K562 (cell line): ENCODE data around the gene PRRC2A. TPM values are rescaled to one million over a fixed set of nuclear protein-coding genes. Genes with fewer than 3 reads are reported as not detected.
A peak's percentile ranks its signal among the peaks of the same experiment; 100 is the strongest.

Experiments
- ATF3 ChIP-seq, 2 experiments: fragments of 450-650 bp in 1 of 2; sonication (generic) in 1 of 2; formaldehyde crosslinking in 1 of 2; IDR thresholded peaks in 1 of 2; conservative IDR thresholded peaks in 1 of 2; 2 replicates each; pipeline versions ENCODE4 v1.6.1 to v1.8.1; 2016 to 2023; ENCODE audit warnings: mild to moderate bottlenecking in 2 of 2, moderate library complexity in 2 of 2, inconsistent platforms in 1 of 2, missing genetic modification reagents in 1 of 2
- BCL6 ChIP-seq: fragments of 250-450 bp; sonication (Bioruptor Pico); IDR thresholded peaks from 2 replicates; pipeline ENCODE4 v1.4.0; 2020
- CHD1 ChIP-seq: fragments of 200-600 bp; sonication (generic); IDR thresholded peaks from one replicate; pipeline ENCODE4 v1.6.1; 2012; ENCODE audit warnings: mild to moderate bottlenecking, moderate library complexity, low read length, inconsistent platforms
- ELF1 ChIP-seq: fragments of 200-800 bp; sonication (Bioruptor generic); IDR thresholded peaks from 2 replicates; pipeline ENCODE4 v1.6.1; 2016; ENCODE audit warnings: missing genetic modification characterization, missing compliant biosample characterization
- KAT7 ChIP-seq: sonication (generic); formaldehyde crosslinking; IDR thresholded peaks from 2 replicates; pipeline ENCODE4 v1.8.0; 2022; ENCODE audit warnings: missing genetic modification reagents, mild to moderate bottlenecking, borderline replicate concordance
- LCOR ChIP-seq: sonication (generic); formaldehyde crosslinking; IDR thresholded peaks from 2 replicates; pipeline ENCODE4 v1.8.0; 2022; ENCODE audit warnings: mild to moderate bottlenecking, missing genetic modification reagents
- MAFK ChIP-seq: IDR thresholded peaks from 2 replicates; pipeline ENCODE4 v1.6.1; 2011; ENCODE audit warnings: low read length, improper control_type of control experiment
- MEIS2 ChIP-seq: fragments of 450-650 bp; IDR thresholded peaks from 2 replicates; pipeline ENCODE4 v1.6.1; 2014; ENCODE audit warnings: mild to moderate bottlenecking; ENCODE audit not compliant: partially characterized antibody
- PURB ChIP-seq: sonication (generic); formaldehyde crosslinking; IDR thresholded peaks from 2 replicates; pipeline ENCODE4 v1.9.0; 2021; ENCODE audit warnings: low read depth, mild to moderate bottlenecking, missing genetic modification reagents
- ZBED1 ChIP-seq: IDR thresholded peaks from 2 replicates; pipeline ENCODE4 v1.6.1; 2014
- ZNF217 ChIP-seq: sonication (generic); formaldehyde crosslinking; IDR thresholded peaks from 2 replicates; pipeline ENCODE4 v1.8.0; 2022; ENCODE audit warnings: mild to moderate bottlenecking, missing genetic modification reagents
- ZNF583 ChIP-seq: fragments of 250-450 bp; sonication (Bioruptor Pico); IDR thresholded peaks from 2 replicates; pipeline ENCODE4 v1.4.0; 2020
- ZNF589 ChIP-seq: fragments of 200-800 bp; sonication (Bioruptor generic); IDR thresholded peaks from 2 replicates; pipeline ENCODE4 v1.6.1; 2016; ENCODE audit warnings: low read depth, missing genetic modification characterization, missing compliant biosample characterization
- ZNF778 ChIP-seq: fragments of 450-650 bp; formaldehyde crosslinking; IDR thresholded peaks from 2 replicates; pipeline ENCODE4 v1.4.0; 2020; ENCODE audit warnings: mild to moderate bottlenecking, moderate library complexity
- polyA plus RNA-seq, 8 experiments: library from polyadenylated mRNA; depleted of rRNA in 4 of 8; stranded (reverse) in 5 of 8; unstranded in 3 of 8; fragments of >200 nt; fragmentation: Nextera tagmentation in 2 of 8; fragmentation: Illumina TruSeq in 1 of 8; extraction: Ambion mirVana in 2 of 8; extraction: Trizol in 1 of 8; gene quantifications; 2 replicates each; pipeline versions ENCODE4 v1.2.1 to v1.2.3, GENCODE V29; 2011 to 2014; ENCODE audit warnings: inconsistent platforms in 1 of 8, missing spikeins in 1 of 8
- total RNA-seq, 7 experiments: library from RNA; depleted of rRNA in 6 of 7; stranded (reverse); fragments of >200 nt in 6 of 7; fragmentation: Illumina TruSeq in 2 of 7; extraction: Trizol in 2 of 7; gene quantifications; 2 replicates each; pipeline versions ENCODE4 v1.2.1 to v1.2.3, GENCODE V29; 2011 to 2021; ENCODE audit warnings: low replicate concordance in 1 of 7
- TF ChIP-seq, protein P1 (sequence below), 3 experiments: fragments of 200-800 bp in 1 of 3; sonication (Bioruptor generic) in 1 of 3; sonication (generic) in 1 of 3; formaldehyde crosslinking in 1 of 3; IDR thresholded peaks; 2 replicates each; pipeline versions ENCODE4 v1.6.1 to v1.8.0; 2016 to 2022; ENCODE audit warnings: mild to moderate bottlenecking in 2 of 3, missing compliant biosample characterization in 2 of 3, missing genetic modification characterization in 2 of 3, missing genetic modification reagents in 1 of 3
- TF ChIP-seq, protein P2 (sequence below): sonication (generic); formaldehyde crosslinking; IDR thresholded peaks from 2 replicates; pipeline ENCODE4 v1.8.0; 2022; ENCODE audit warnings: mild to moderate bottlenecking, missing genetic modification reagents
- TF ChIP-seq, protein P3 (sequence below): fragments of 250-450 bp; sonication (Bioruptor Pico); IDR thresholded peaks from 2 replicates; pipeline ENCODE4 v1.4.0; 2020

The PRRC2A gene
- total and polyA plus RNA-seq, 9 of the 15 experiments (the other 6 are each of a cell fraction or from before 2014, with no cell fraction given), result 1.0 to 332 (median 63.0) TPM

DNA sequence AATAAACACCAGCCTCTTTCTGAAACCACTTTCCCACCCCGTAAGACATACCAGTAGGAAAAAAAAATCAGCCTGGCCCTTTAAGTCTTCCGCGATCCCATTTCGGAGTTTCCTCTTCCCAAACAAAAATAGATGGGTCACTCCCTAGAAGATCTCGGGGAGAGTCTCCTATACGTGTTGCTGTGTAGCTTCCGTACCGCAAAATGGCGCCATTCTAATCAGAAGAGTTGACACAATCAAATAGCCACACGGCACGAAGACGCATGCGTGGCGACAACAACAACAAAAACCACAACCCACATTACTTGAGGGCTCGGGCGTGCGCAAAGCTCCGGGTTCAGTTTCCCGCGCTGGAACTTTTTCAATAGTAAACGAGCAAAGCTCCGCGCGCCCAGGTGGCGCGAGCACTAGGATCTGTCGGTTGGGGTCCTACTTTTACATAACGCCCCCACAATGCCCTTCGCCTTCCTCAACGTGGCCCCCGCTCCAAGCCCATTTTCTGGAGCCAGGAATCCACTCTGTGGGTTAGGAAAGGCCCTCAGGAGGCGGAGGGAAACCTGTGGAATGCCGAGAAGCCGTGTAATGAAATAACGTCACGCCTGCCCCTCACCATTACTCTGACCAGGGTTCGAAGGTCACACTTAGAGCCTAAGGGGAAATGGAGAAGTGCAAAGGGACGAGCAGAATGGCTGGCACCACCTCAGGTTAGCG is 44.4 kb downstream of the PRRC2A start, which contains the start of gene GPANK1 (continued):
- TF ChIP-seq, protein P1, sequence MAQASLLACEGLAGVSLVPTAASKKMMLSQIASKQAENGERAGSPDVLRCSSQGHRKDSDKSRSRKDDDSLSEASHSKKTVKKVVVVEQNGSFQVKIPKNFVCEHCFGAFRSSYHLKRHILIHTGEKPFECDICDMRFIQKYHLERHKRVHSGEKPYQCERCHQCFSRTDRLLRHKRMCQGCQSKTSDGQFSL (CRISPR knock-in tag; IDR thresholded peaks at IDR 0.05), result 0 out of 2 replicates have a peak, but pooled peaks have one; percentile 53
- TF ChIP-seq, protein P1 (tag; IDR thresholded peaks at IDR 0.05), result no peak
- no peak for TF ChIP-seq ZNF583 (CRISPR knock-in tag)
- TF ChIP-seq ZNF217, result no peak
- peak; percentile 97 for TF ChIP-seq CHD1
- TF ChIP-seq ELF1, result no peak
- TF ChIP-seq KAT7 (CRISPR knock-in tag), result peak; percentile 100
- no peak for TF ChIP-seq ZNF589 (CRISPR knock-in tag)
- TF ChIP-seq MEIS2, result peak; percentile 91
- TF ChIP-seq ATF3 (IDR thresholded peaks at IDR 0.05), result no peak
- TF ChIP-seq ATF3 (CRISPR knock-in tag; conservative IDR thresholded peaks at IDR 0.05), result peak; percentile 91
- TF ChIP-seq, protein P2, sequence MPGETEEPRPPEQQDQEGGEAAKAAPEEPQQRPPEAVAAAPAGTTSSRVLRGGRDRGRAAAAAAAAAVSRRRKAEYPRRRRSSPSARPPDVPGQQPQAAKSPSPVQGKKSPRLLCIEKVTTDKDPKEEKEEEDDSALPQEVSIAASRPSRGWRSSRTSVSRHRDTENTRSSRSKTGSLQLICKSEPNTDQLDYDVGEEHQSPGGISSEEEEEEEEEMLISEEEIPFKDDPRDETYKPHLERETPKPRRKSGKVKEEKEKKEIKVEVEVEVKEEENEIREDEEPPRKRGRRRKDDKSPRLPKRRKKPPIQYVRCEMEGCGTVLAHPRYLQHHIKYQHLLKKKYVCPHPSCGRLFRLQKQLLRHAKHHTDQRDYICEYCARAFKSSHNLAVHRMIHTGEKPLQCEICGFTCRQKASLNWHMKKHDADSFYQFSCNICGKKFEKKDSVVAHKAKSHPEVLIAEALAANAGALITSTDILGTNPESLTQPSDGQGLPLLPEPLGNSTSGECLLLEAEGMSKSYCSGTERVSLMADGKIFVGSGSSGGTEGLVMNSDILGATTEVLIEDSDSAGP (CRISPR knock-in tag), result peak; percentile 87
- peak; percentile 26; the same call in 1 of the 2 replicates for TF ChIP-seq MAFK
- TF ChIP-seq BCL6, result no peak
- TF ChIP-seq ZBED1, result no peak; the same call in 1 of the 2 replicates
- TF ChIP-seq, protein P3, sequence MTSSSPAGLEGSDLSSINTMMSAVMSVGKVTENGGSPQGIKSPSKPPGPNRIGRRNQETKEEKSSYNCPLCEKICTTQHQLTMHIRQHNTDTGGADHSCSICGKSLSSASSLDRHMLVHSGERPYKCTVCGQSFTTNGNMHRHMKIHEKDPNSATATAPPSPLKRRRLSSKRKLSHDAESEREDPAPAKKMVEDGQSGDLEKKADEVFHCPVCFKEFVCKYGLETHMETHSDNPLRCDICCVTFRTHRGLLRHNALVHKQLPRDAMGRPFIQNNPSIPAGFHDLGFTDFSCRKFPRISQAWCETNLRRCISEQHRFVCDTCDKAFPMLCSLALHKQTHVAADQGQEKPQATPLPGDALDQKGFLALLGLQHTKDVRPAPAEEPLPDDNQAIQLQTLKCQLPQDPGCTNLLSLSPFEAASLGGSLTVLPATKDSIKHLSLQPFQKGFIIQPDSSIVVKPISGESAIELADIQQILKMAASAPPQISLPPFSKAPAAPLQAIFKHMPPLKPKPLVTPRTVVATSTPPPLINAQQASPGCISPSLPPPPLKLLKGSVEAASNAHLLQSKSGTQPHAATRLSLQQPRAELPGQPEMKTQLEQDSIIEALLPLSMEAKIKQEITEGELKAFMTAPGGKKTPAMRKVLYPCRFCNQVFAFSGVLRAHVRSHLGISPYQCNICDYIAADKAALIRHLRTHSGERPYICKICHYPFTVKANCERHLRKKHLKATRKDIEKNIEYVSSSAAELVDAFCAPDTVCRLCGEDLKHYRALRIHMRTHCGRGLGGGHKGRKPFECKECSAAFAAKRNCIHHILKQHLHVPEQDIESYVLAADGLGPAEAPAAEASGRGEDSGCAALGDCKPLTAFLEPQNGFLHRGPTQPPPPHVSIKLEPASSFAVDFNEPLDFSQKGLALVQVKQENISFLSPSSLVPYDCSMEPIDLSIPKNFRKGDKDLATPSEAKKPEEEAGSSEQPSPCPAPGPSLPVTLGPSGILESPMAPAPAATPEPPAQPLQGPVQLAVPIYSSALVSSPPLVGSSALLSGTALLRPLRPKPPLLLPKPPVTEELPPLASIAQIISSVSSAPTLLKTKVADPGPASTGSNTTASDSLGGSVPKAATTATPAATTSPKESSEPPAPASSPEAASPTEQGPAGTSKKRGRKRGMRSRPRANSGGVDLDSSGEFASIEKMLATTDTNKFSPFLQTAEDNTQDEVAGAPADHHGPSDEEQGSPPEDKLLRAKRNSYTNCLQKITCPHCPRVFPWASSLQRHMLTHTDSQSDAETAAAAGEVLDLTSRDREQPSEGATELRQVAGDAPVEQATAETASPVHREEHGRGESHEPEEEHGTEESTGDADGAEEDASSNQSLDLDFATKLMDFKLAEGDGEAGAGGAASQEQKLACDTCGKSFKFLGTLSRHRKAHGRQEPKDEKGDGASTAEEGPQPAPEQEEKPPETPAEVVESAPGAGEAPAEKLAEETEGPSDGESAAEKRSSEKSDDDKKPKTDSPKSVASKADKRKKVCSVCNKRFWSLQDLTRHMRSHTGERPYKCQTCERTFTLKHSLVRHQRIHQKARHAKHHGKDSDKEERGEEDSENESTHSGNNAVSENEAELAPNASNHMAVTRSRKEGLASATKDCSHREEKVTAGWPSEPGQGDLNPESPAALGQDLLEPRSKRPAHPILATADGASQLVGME (CRISPR knock-in tag), result no peak
- no peak for TF ChIP-seq ZNF778 (CRISPR knock-in tag)
- TF ChIP-seq LCOR, result peak; percentile 92
- no peak for TF ChIP-seq PURB (CRISPR knock-in tag)
